ENCODE measurements around the gene RNF8. TPM values are rescaled to one million over a fixed set of nuclear protein-coding genes. Genes with fewer than 3 reads are reported as not detected.

The RNF8 gene
- total and polyA plus RNA-seq, 8 donors = 8.7 to 46.0 (median 15.3) TPM

- TF ChIP-seq, protein P1, sequence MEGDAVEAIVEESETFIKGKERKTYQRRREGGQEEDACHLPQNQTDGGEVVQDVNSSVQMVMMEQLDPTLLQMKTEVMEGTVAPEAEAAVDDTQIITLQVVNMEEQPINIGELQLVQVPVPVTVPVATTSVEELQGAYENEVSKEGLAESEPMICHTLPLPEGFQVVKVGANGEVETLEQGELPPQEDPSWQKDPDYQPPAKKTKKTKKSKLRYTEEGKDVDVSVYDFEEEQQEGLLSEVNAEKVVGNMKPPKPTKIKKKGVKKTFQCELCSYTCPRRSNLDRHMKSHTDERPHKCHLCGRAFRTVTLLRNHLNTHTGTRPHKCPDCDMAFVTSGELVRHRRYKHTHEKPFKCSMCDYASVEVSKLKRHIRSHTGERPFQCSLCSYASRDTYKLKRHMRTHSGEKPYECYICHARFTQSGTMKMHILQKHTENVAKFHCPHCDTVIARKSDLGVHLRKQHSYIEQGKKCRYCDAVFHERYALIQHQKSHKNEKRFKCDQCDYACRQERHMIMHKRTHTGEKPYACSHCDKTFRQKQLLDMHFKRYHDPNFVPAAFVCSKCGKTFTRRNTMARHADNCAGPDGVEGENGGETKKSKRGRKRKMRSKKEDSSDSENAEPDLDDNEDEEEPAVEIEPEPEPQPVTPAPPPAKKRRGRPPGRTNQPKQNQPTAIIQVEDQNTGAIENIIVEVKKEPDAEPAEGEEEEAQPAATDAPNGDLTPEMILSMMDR (IDR thresholded peaks at IDR 0.05) = no peak
- TF ChIP-seq POLR2A (IDR thresholded peaks at IDR 0.05) (no peak), POLR2AphosphoS5 (IDR thresholded peaks at IDR 0.05) (no peak), EP300 (IDR thresholded peaks at IDR 0.05) (no peak)
- intact Hi-C loops (cut with DNase I; ENCODE audit: low total_unique reads) = no loop called here
- Histone ChIP-seq H3K4me3 (no peak overlapping the region), H3K4me1 (peaks cover 0 to 13% (median 6%) of the 10 kb centered on the region in 4 donors), H3K27ac (no peak overlapping the region), H3K9me3 (no peaks in the 10 kb centered on the region), H3K27me3 (no peaks in the 10 kb centered on the region), H3K36me3 (peaks cover 48 to 96% (median 95%) of the 10 kb centered on the region in 4 donors)
- no peak for DNase-seq
- 78 to 93% (median 88%) methylated on average over 3 of the region's 3 CpGs for WGBS, 5 donors
These were observed 34.6 kb upstream of the RNF8 start for GRCh38 chr6:37319156-37319555.

- no peak overlapping the region for H3K27ac ChIP-seq
- H3K27me3 ChIP-seq = no peaks in the 10 kb centered on the region
- peaks cover 0 to 21% (median 8%) of the 10 kb centered on the region in 4 donors for H3K4me1 ChIP-seq
- H3K36me3 ChIP-seq = peaks cover 48 to 87% (median 87%) of the 10 kb centered on the region in 4 donors
- TF ChIP-seq POLR2AphosphoS5 (IDR thresholded peaks at IDR 0.05) (no peak), EP300 (IDR thresholded peaks at IDR 0.05) (no peak), POLR2A (IDR thresholded peaks at IDR 0.05) (no peak)
- TF ChIP-seq, protein P1 (IDR thresholded peaks at IDR 0.05) = no peak
- 84 to 90% (median 88%) methylated on average over 4 of the region's 4 CpGs for WGBS, 5 donors
- H3K4me3 ChIP-seq = no peak overlapping the region
- intact Hi-C loops (cut with DNase I; ENCODE audit: low total_unique reads) = loop anchor here (10.0 kb wide), 2 partner anchors 245 to 375 kb away; partner anchors contain the start of gene MDGA1
- H3K9me3 ChIP-seq = no peaks in the 10 kb centered on the region
- no peak for DNase-seq
These were observed 33.8 kb upstream of the RNF8 start for GRCh38 chr6:37319856-37320480.

- DNase-seq = no peak
- H3K4me1 ChIP-seq = peaks cover 0 to 25% (median 8%) of the 10 kb centered on the region in 4 donors
- 76 to 93% (median 89%) methylated on average over 6 to 8 of the region's 8 CpGs for WGBS, 5 donors
- H3K27me3 ChIP-seq = no peaks in the 10 kb centered on the region
- no peaks in the 10 kb centered on the region for H3K9me3 ChIP-seq
- peaks cover 42 to 81% (median 80%) of the 10 kb centered on the region in 4 donors for H3K36me3 ChIP-seq
- intact Hi-C loops (cut with DNase I; ENCODE audit: low total_unique reads) = loop anchor here (10.0 kb wide), 2 partner anchors 244 to 374 kb away; partner anchors contain the start of gene MDGA1
- H3K4me3 ChIP-seq = no peak overlapping the region
- no peak overlapping the region for H3K27ac ChIP-seq
- TF ChIP-seq POLR2AphosphoS5 (IDR thresholded peaks at IDR 0.05) = no peak
- no peak for TF ChIP-seq POLR2A (IDR thresholded peaks at IDR 0.05)
- no peak for TF ChIP-seq EP300 (IDR thresholded peaks at IDR 0.05)
- TF ChIP-seq, protein P1 (IDR thresholded peaks at IDR 0.05) = no peak
These were observed 33.1 kb upstream of the RNF8 start for GRCh38 chr6:37320646-37321045.

DNA sequence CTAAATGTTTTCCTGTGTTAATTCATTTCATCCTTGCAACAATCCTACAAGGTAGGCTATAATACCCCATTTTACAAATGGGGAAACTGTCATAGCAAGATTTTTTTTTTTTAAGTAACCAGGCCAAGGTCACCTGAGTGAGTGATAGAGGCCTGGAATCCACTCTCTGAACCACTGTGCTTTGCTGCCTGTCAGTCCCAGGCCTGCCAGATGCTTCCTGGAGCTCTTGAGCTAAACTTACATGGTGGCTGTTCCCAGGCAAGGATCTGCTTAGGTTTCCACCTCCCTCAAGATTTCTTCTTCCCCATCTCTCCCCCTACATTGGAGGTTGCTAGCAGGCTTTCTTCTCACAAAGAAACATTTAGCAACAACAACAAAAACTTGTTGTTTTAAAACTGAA, 32.7 kb upstream of the RNF8 start:
- no peak for DNase-seq
- no peak for TF ChIP-seq POLR2A (IDR thresholded peaks at IDR 0.05)
- no peak for TF ChIP-seq POLR2AphosphoS5 (IDR thresholded peaks at IDR 0.05)
- no peak for TF ChIP-seq EP300 (IDR thresholded peaks at IDR 0.05)
- TF ChIP-seq, protein P1 (IDR thresholded peaks at IDR 0.05) = no peak
- intact Hi-C loops (cut with DNase I; ENCODE audit: low total_unique reads) = loop anchor here (10.0 kb wide), 2 partner anchors 244 to 374 kb away; partner anchors contain the start of gene MDGA1
- peaks cover 0 to 25% (median 8%) of the 10 kb centered on the region in 4 donors for H3K4me1 ChIP-seq
- H3K9me3 ChIP-seq = no peaks in the 10 kb centered on the region
- no peak overlapping the region for H3K27ac ChIP-seq
- no peaks in the 10 kb centered on the region for H3K27me3 ChIP-seq
- H3K36me3 ChIP-seq = peaks cover 39 to 76% (median 76%) of the 10 kb centered on the region in 4 donors
- H3K4me3 ChIP-seq = no peak overlapping the region
